ENCODE results near the gene PRSS48.

GRCh38 chr4:151310124-151310728 lies 33.3 kb downstream of the PRSS48 start:
- TF ChIP-seq POLR2AphosphoS5 (IDR thresholded peaks at IDR 0.05; ENCODE audit: borderline replicate concordance, low read depth, low read length) (no peak), EZH2 (IDR thresholded peaks at IDR 0.05) (no peak)

All from SK-N-MC (cell line).